Testis (tissue), 3 donors: ENCODE results near the gene ARHGAP26. TPM values are rescaled to one million over a fixed set of nuclear protein-coding genes. Genes with fewer than 3 reads are reported as not detected.
A peak's percentile ranks its signal among the peaks of the same experiment; 100 is the strongest.
"Not testable (repeated sequence)": the region's sequence is repeated elsewhere in the genome, so short reads cannot be mapped to it uniquely, and the experiment has no call there.

Experiments
- DNase-seq: peaks from one replicate; pipeline ENCODE4 v3.0.0-alpha.2; 2019
- H3K27ac ChIP-seq, 2 donors: fragments of 200-600 bp; sonication (generic); one replicate each; pipeline ENCODE4 v1.5.1; 2019
- H3K27me3 ChIP-seq: fragments of 200-600 bp; sonication (generic); one replicate; pipeline ENCODE4 v1.5.1; 2019
- H3K36me3 ChIP-seq: fragments of 200-600 bp; sonication (generic); one replicate; pipeline ENCODE4 v1.5.1; 2017; ENCODE audit warnings: low read depth; ENCODE audit errors: missing control alignments
- H3K4me1 ChIP-seq: fragments of 200-600 bp; sonication (generic); one replicate; pipeline ENCODE4 v1.5.1; 2019
- H3K4me3 ChIP-seq, 2 donors: fragments of 200-600 bp; sonication (generic); one replicate each; pipeline ENCODE4 v1.5.1; 2017 to 2019
- H3K9me3 ChIP-seq: fragments of 200-600 bp; sonication (generic); one replicate; pipeline ENCODE4 v1.5.1; 2017
- CTCF ChIP-seq, 3 experiments: fragments of 450-650 bp in 2 of 3; fragments of 200-600 bp in 1 of 3; sonication (generic) in 1 of 3; IDR thresholded peaks; one replicate each; pipeline ENCODE4 v1.5.1; 2016 to 2019; ENCODE audit warnings: antibody characterized with exemption in 3 of 3, mild to moderate bottlenecking in 2 of 3, moderate library complexity in 1 of 3
- POLR2A ChIP-seq: fragments of 450-650 bp; IDR thresholded peaks from one replicate; pipeline ENCODE4 v1.6.1; 2017; ENCODE audit warnings: antibody characterized with exemption, mild to moderate bottlenecking, moderate library complexity
- WGBS, 2 donors: methylation state at CpG; one replicate each; pipeline ENCODE4 v1.1.5; 2018; 5-methylcytosine and 5-hydroxymethylcytosine counted together
- intact Hi-C: fragments of 100-400 bp; cut with DNase I; formaldehyde crosslinking; loops from one replicate; pipeline ENCODE4 v1.15.1; 2023; ENCODE audit warnings: low total_unique reads
- polyA plus RNA-seq: library from polyadenylated mRNA; stranded (reverse); fragments of 350-450 nt; fragmentation: Illumina TruSeq; extraction: RNeasy Lipid Tissue Mini Kit (QIAGEN cat#74804); gene quantifications from one replicate; pipeline ENCODE4 v1.2.3, GENCODE V29; 2014; ENCODE audit warnings: low read depth, low replicate concordance; ENCODE audit not compliant: insufficient read depth
- total RNA-seq, 2 donors: library from RNA; depleted of rRNA; stranded (reverse); fragments of >200 nt; gene quantifications; one replicate each; pipeline ENCODE4 v1.2.3, GENCODE V29; 2016

The ARHGAP26 gene
- total and polyA plus RNA-seq, 3 donors from 2014 or later = 33.8 to 98.7 (median 95.7) TPM

- TF ChIP-seq POLR2A = no peak
- TF ChIP-seq CTCF (IDR thresholded peaks at IDR 0.05) = no peak
- no peaks in the 10 kb centered on the region for H3K36me3 ChIP-seq
- no peaks in the 10 kb centered on the region for H3K27me3 ChIP-seq
- H3K27ac ChIP-seq = no peak overlapping the region
- H3K4me1 ChIP-seq = peaks cover 22% of the 10 kb centered on the region
- 48 to 50% methylated on average over 2 of the region's 2 CpGs for WGBS, 2 donors
- intact Hi-C loops = no loop called here
- H3K9me3 ChIP-seq = no peaks in the 10 kb centered on the region
- no peak for DNase-seq
- no peak overlapping the region for H3K4me3 ChIP-seq
Measured at GRCh38 chr5:143114481-143114880, 344.3 kb downstream of the ARHGAP26 start.

- 90 to 96% methylated on average over 2 of the region's 2 CpGs for WGBS, 2 donors
- H3K9me3 ChIP-seq = no peaks in the 10 kb centered on the region
- TF ChIP-seq POLR2A (no peak), CTCF (IDR thresholded peaks at IDR 0.05) (no peak)
- no peak for DNase-seq
- no peak overlapping the region for H3K27ac ChIP-seq
- no peak overlapping the region for H3K4me3 ChIP-seq
- H3K27me3 ChIP-seq = no peaks in the 10 kb centered on the region
- peaks cover 22% of the 10 kb centered on the region for H3K4me1 ChIP-seq
- intact Hi-C loops = no loop called here
- H3K36me3 ChIP-seq = no peaks in the 10 kb centered on the region
Measured at GRCh38 chr5:143115381-143115780, 345.2 kb downstream of the ARHGAP26 start.

- Histone ChIP-seq H3K27me3 (no peaks in the 10 kb centered on the region), H3K36me3 (no peaks in the 10 kb centered on the region), H3K27ac (peak overlapping the region in 1 of 2 donors; percentile 4), H3K4me1 (peaks cover 12% of the 10 kb centered on the region), H3K4me3 (no peak overlapping the region), H3K9me3 (no peaks in the 10 kb centered on the region)
- no peak for DNase-seq
- TF ChIP-seq POLR2A (no peak), CTCF (IDR thresholded peaks at IDR 0.05) (no peak)
- intact Hi-C loops = no loop called here
- WGBS, 2 donors = 71% methylated on average over 4 of the region's 4 CpGs
Measured at GRCh38 chr5:143116814-143117213, 346.6 kb downstream of the ARHGAP26 start.

GRCh38 chr5:143117821-143118220 is 347.6 kb downstream of the ARHGAP26 start:
- intact Hi-C loops = no loop called here
- Histone ChIP-seq H3K4me3 (no peak overlapping the region), H3K27me3 (no peaks in the 10 kb centered on the region), H3K36me3 (no peaks in the 10 kb centered on the region), H3K27ac (no peak overlapping the region), H3K9me3 (no peaks in the 10 kb centered on the region), H3K4me1 (peaks cover 11% of the 10 kb centered on the region)
- TF ChIP-seq POLR2A (no peak), CTCF (IDR thresholded peaks at IDR 0.05) (no peak)
- no peak for DNase-seq

- WGBS, 2 donors = 92 to 96% methylated on average over 3 of the region's 3 CpGs
Measured at GRCh38 chr5:143118222-143118621, 348.0 kb downstream of the ARHGAP26 start.

GRCh38 chr5:143118818-143119217 is 348.6 kb downstream of the ARHGAP26 start:
- H3K27me3 ChIP-seq, H3K9me3 ChIP-seq, H3K27ac ChIP-seq, H3K36me3 ChIP-seq, DNase-seq, H3K4me3 ChIP-seq, intact Hi-C loops: not testable (repeated sequence)
- H3K4me1 ChIP-seq = peaks cover 11% of the 10 kb centered on the region
- 80 to 83% methylated on average over 3 of the region's 3 CpGs for WGBS, 2 donors

More at GRCh38 chr5:143118222-143118621, 348.0 kb downstream of the ARHGAP26 start:
- no peaks in the 10 kb centered on the region for H3K9me3 ChIP-seq
- H3K4me3 ChIP-seq = no peak overlapping the region
- TF ChIP-seq CTCF (IDR thresholded peaks at IDR 0.05) (no peak), POLR2A (no peak)
- DNase-seq = no peak
- no peaks in the 10 kb centered on the region for H3K27me3 ChIP-seq
- intact Hi-C loops = no loop called here
- no peak overlapping the region for H3K27ac ChIP-seq
- H3K36me3 ChIP-seq = no peaks in the 10 kb centered on the region
- H3K4me1 ChIP-seq = peaks cover 11% of the 10 kb centered on the region
